HG03439 (cell line): ENCODE results near the gene CDK14.

ENCODE experiments used
- ATAC-seq: cut with Tn5 transposase; IDR thresholded peaks from one replicate; pipeline ENCODE4 v1.9.1; 2021; ENCODE audit warnings: mild to moderate bottlenecking, moderate library complexity; ENCODE audit not compliant: unreplicated experiment

CDK14 gene

GRCh38 chr7:90596671-90597562 is 796 bp downstream of the CDK14 start:
- ATAC-seq = peak; percentile 32

GRCh38 chr7:90597563-90598253 is 1.6 kb downstream of the CDK14 start:
- ATAC-seq = no peak

GRCh38 chr7:90599038-90599437 is 2.9 kb downstream of the CDK14 start:
- ATAC-seq = no peak

DNA sequence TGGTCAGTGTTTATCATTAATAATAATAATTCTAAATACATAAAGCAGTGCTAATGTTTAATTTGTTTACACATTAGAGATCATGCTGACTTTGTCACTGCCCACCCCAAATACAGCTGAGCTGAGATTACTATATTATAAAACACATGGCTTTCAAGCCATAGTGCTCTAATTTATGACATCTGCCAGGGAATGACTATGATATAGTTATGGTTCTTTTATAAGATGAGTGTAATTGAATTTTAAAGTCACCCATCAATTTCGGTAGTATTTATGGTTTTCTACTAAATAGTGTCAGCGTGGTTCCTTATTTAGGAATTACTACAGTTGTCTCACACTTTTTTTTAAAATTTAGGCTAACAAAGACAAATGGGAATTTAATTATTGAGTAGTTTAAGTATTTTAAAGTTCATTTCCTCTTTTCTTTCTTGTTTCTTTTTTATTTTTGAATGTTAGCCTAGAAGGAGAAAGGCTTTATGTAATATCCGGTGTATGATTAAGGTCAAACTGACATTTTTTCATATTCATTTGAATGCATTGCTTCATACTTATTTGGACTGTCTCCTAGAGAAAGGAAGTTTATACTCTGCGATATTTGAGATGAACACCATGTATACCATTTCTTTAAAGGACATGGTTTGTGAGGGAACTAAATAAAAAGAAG is 3.9 kb downstream of the CDK14 start:
- no peak for ATAC-seq

GRCh38 chr7:90602303-90602702 is 6.2 kb downstream of the CDK14 start:
- no peak for ATAC-seq

GRCh38 chr7:90603346-90603745 is 7.2 kb downstream of the CDK14 start:
- ATAC-seq = no peak

DNA sequence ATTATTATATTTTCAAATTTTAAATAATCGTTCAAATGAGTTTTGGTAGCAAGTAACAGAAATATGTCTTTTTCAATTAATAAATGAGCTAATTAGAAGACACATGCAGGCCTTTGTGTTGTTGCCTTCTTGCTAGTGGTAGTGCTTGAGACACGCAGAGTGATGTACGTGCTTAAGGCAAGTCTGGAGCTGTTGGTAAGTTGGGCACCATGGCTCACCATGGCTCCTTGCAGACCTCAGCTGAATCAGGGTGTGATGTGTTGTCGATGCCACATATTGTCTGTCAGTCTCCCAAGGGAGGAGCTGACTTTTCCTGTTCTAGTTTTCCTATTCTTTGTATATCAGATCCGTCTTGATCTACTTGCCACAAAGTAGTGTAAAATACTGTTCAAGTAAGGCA is 8.3 kb downstream of the CDK14 start:
- ATAC-seq = no peak

DNA sequence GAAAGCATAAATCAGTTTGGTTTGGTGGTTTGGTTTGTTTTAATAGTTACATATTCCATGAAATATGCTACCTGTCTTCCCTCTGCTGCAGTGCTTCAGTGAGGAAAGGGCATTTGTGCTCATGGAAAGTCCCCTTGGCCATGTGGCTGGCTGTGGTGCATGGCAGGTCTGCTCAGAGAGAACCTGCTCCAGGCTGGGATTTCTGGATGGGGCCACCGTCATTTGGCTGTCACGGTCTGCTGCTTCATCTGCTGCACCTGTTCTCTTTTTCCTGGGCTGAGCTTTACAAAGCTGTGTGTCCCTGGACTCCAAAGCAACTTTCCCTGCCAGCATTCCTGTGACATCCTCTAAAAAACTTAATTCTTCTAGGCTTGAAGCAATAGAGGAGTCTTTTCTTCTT is 8.9 kb downstream of the CDK14 start:
- no peak for ATAC-seq

GRCh38 chr7:90607196-90607595 is 11.1 kb downstream of the CDK14 start:
- no peak for ATAC-seq

DNA sequence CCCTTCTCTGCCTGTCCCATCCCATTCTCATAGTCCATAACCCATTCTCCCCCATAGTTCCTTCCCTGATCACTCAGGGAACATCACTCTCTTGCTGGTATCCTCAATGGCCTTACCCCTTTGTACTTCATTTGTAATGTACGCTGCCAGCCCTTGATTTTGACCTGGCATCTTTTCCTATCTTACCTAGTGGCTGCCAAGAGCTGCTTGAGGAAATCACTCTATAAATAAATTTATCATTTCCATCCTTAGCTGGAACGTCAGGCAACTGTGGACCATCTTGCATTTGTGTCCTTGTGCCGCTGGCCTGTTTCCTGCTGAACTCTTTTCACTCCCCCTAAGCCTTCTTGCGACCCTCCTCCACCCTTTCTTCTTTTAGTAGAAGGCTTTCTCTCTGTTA is 14.0 kb downstream of the CDK14 start:
- no peak for ATAC-seq

- ATAC-seq = no peak
Measured at GRCh38 chr7:90611115-90611514, 15.0 kb downstream of the CDK14 start.

GRCh38 chr7:90613088-90613498 is 17.0 kb downstream of the CDK14 start:
- peak; percentile 84 for ATAC-seq

- no peak for ATAC-seq
Measured at GRCh38 chr7:90617442-90617841, 21.3 kb downstream of the CDK14 start.

GRCh38 chr7:90618876-90619275 is 22.8 kb downstream of the CDK14 start:
- ATAC-seq = no peak

- ATAC-seq = no peak
Measured at GRCh38 chr7:90621125-90621746, 25.1 kb downstream of the CDK14 start.

DNA sequence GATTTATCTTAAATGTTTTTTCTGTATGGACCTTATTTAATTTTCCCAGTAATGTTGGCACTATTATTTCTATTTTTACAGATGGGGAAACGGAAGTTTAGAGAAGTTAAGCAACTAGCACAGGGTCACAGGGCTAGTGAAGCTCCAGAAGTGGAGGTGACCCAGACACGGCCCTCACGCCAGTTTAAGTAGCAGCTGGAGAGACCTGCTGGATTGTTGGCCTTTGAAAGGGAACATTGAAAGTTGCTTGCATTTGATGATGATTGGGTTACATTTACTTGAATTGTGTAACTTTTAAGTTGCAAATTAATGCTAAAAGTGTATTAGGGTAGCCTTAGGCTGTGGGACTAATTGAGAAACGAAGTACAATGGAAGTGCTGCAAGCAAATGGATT is 25.6 kb downstream of the CDK14 start:
- no peak for ATAC-seq

DNA sequence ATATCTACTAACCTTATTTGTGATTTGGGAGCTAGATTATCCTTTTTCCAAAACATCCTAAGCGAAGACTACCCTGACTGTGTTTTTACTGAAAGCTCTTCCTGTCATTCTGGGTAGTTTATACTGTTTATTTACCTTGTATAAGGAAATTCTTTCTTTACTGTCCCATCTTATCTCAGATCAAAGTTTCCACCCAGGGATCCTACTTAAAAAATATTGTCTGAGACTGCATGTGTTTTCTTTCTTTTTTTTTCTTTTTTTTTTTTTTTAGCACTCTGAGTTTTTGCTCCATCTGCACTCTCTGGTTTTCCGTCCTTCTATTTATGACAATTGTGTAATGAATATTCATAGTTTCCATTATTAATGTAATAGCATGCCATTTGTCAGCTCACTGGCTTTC is 26.5 kb downstream of the CDK14 start:
- ATAC-seq = no peak

- no peak for ATAC-seq
Measured at GRCh38 chr7:90624225-90624911, 28.2 kb downstream of the CDK14 start.

DNA sequence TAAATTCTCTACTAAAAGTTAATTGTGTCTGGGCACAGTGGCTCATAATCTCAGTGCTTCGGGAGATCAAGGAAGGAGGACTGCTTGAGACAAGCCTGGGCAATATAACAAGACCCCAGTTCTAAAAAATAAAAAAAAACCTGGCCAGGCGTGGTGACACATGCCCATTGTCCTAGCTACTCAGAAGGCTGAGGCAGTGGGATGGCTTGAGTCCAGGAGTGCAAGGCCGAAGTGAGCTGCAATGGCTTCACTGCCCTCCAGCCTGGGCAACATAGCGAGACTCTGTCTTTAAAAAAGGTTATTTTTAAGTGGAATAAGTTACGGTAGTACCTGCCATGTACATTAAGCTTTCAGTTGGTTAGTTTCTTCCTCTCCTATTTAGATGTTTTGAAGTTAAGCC is 28.9 kb downstream of the CDK14 start:
- no peak for ATAC-seq

DNA sequence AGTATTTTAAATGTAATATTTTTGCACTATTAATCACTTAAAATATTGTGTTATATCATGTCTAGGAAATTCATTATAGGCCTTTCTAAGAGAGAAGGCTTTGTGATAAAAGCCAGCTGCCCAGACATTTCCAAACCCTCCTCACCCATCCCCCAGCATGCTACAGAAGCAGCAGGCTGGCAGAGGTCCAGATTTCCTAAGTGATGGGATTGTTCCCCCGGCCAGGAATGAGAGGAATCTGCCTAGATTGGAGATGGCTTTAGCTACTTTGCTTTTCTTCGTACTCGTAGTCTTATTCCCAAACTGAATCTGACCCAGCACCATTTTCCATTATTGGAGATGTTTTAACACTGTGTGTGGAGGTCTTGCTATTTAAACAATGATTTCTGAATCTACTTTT is 29.4 kb downstream of the CDK14 start:
- no peak for ATAC-seq

DNA sequence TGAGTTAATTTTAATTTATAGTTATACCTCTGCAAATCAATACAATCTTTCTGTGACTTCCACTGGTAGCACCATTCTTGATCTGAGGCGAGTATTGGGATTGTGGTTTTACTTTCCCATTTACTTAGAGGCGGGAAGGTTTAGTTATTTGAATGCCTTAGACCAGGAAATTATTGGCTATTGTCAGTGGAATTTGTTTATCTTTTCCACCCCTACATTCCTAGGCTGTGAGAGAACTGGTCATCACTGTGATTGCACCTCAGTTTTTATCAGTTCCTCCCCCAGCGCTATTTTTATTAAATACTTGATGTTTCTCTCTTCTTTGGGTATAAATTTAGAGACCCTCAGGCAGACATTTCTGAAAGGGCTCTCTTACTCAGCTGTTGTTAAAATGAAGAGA is 29.9 kb downstream of the CDK14 start:
- no peak for ATAC-seq
